ENCODE results near the gene SMAD5.

The SMAD5 gene

GRCh38 chr5:136155761-136156160, 23.1 kb downstream of the SMAD5 start:
- no peak for DNase-seq (ENCODE audit: low read depth)

- DNase-seq (ENCODE audit: low read depth), result no peak
Observed at GRCh38 chr5:136157514-136157913, 24.9 kb downstream of the SMAD5 start.

GRCh38 chr5:136159457-136159856, 26.8 kb downstream of the SMAD5 start:
- no peak for DNase-seq (ENCODE audit: low read depth)

- no peak for DNase-seq (ENCODE audit: low read depth)
Observed at GRCh38 chr5:136162008-136162407, 29.4 kb downstream of the SMAD5 start.

- DNase-seq (ENCODE audit: low read depth), result no peak
Observed at GRCh38 chr5:136164226-136164625, 31.6 kb downstream of the SMAD5 start.

GRCh38 chr5:136166909-136167308, 34.3 kb downstream of the SMAD5 start:
- DNase-seq (ENCODE audit: low read depth), result no peak

- no peak for DNase-seq (ENCODE audit: low read depth)
Observed at GRCh38 chr5:136169218-136169617, 36.6 kb downstream of the SMAD5 start.

- no peak for DNase-seq (ENCODE audit: low read depth)
Observed at GRCh38 chr5:136174021-136174659, 41.5 kb downstream of the SMAD5 start.

- DNase-seq (ENCODE audit: low read depth), result no peak
Observed at GRCh38 chr5:136182618-136183017, 50.0 kb downstream of the SMAD5 start.

GRCh38 chr5:136185974-136186665, 53.5 kb downstream of the SMAD5 start:
- no peak for DNase-seq (ENCODE audit: low read depth)

- no peak for DNase-seq (ENCODE audit: low read depth)
Observed at GRCh38 chr5:136186796-136187195, 54.2 kb downstream of the SMAD5 start.

- DNase-seq (ENCODE audit: low read depth), result no peak
Observed at GRCh38 chr5:136188859-136189258, 56.2 kb downstream of the SMAD5 start.

- DNase-seq (ENCODE audit: low read depth), result no peak
Observed at GRCh38 chr5:136190091-136190720, 57.6 kb downstream of the SMAD5 start.

GRCh38 chr5:136190904-136191303, 58.3 kb downstream of the SMAD5 start:
- no peak for DNase-seq (ENCODE audit: low read depth)

- no peak for DNase-seq (ENCODE audit: low read depth)
Observed at GRCh38 chr5:136191304-136192014, 58.8 kb downstream of the SMAD5 start.

GRCh38 chr5:136192015-136192525, 59.4 kb downstream of the SMAD5 start:
- no peak for DNase-seq (ENCODE audit: low read depth)

- no peak for DNase-seq (ENCODE audit: low read depth)
Observed at GRCh38 chr5:136192526-136193321, 60.1 kb downstream of the SMAD5 start, which contains the start of gene SMIM32. TSS of gene SMIM32 (minus strand) at chr5:136193162. CDS start at chr5:136192524, 638 bp downstream.

- no peak for DNase-seq (ENCODE audit: low read depth)
Observed at GRCh38 chr5:136193322-136193935, 60.8 kb downstream of the SMAD5 start.

GRCh38 chr5:136194576-136194975, 61.9 kb downstream of the SMAD5 start:
- no peak for DNase-seq (ENCODE audit: low read depth)

GRCh38 chr5:136195971-136196820, 63.6 kb downstream of the SMAD5 start:
- DNase-seq (ENCODE audit: low read depth), result no peak
